Osteocyte (in vitro differentiated cells): ENCODE data around the gene SLC2A9. TPM values are rescaled to one million over a fixed set of nuclear protein-coding genes. Genes with fewer than 3 reads are reported as not detected.

Experiments used
- DNase-seq: peaks from one replicate; pipeline ENCODE4 v3.0.0; 2021; ENCODE audit warnings: mixed read lengths; ENCODE audit not compliant: unreplicated experiment; ENCODE audit errors: extremely low spot score
- H3K27ac Mint-ChIP-seq: one replicate; pipeline ENCODE4 v1.8.0; 2021; ENCODE audit warnings: mild to moderate bottlenecking, mixed read lengths; ENCODE audit not compliant: unreplicated experiment
- H3K27me3 Mint-ChIP-seq: one replicate; pipeline ENCODE4 v1.8.0; 2021; ENCODE audit warnings: mixed read lengths; ENCODE audit not compliant: unreplicated experiment
- H3K36me3 Mint-ChIP-seq: one replicate; pipeline ENCODE4 v1.8.0; 2021; ENCODE audit warnings: mixed read lengths; ENCODE audit not compliant: unreplicated experiment
- H3K4me1 Mint-ChIP-seq: one replicate; pipeline ENCODE4 v1.8.0; 2021; ENCODE audit warnings: mixed read lengths; ENCODE audit not compliant: unreplicated experiment
- H3K4me3 Mint-ChIP-seq: one replicate; pipeline ENCODE4 v1.8.0; 2021; ENCODE audit warnings: mild to moderate bottlenecking, moderate library complexity, mixed read lengths; ENCODE audit not compliant: unreplicated experiment
- H3K9me3 Mint-ChIP-seq: one replicate; pipeline ENCODE4 v1.8.0; 2021; ENCODE audit warnings: mixed read lengths; ENCODE audit not compliant: unreplicated experiment
- CTCF ChIP-seq: fragments of 200-600 bp; sonication (generic); IDR thresholded peaks from 2 replicates; pipeline ENCODE4 v1.5.0; 2021; ENCODE audit warnings: antibody characterized with exemption, mild to moderate bottlenecking, moderate library complexity
- total RNA-seq: library from RNA; stranded (reverse); gene quantifications from 2 replicates; pipeline ENCODE4 v1.2.1, GENCODE V29; 2021

The SLC2A9 gene
- total RNA-seq, 1 donor from 2014 or later, result 0.43 TPM

- no peak for TF ChIP-seq CTCF
- Mint-ChIP-seq H3K36me3 (no peaks in the 10 kb centered on the region), H3K4me1 (no peaks in the 10 kb centered on the region), H3K4me3 (no peak overlapping the region), H3K27me3 (peaks cover 11% of the 10 kb centered on the region), H3K9me3 (peaks cover 4% of the 10 kb centered on the region), H3K27ac (no peak overlapping the region)
- DNase-seq, result peak; percentile 40
Measured at GRCh38 chr4:9970399-9971011, 50.8 kb downstream of the SLC2A9 start.

- peaks cover 11% of the 10 kb centered on the region for H3K27me3 Mint-ChIP-seq
- peaks cover 4% of the 10 kb centered on the region for H3K9me3 Mint-ChIP-seq
- no peaks in the 10 kb centered on the region for H3K4me1 Mint-ChIP-seq
- peak; percentile 62 for DNase-seq
- no peak for TF ChIP-seq CTCF
- no peak overlapping the region for H3K27ac Mint-ChIP-seq
- no peaks in the 10 kb centered on the region for H3K36me3 Mint-ChIP-seq
- H3K4me3 Mint-ChIP-seq, result no peak overlapping the region
Measured at GRCh38 chr4:9969526-9970398, 51.5 kb downstream of the SLC2A9 start.

GRCh38 chr4:9968472-9968871 lies 52.8 kb downstream of the SLC2A9 start:
- no peaks in the 10 kb centered on the region for H3K36me3 Mint-ChIP-seq
- DNase-seq, result no peak
- H3K9me3 Mint-ChIP-seq, result peaks cover 4% of the 10 kb centered on the region
- H3K4me3 Mint-ChIP-seq, result no peak overlapping the region
- no peak overlapping the region for H3K27ac Mint-ChIP-seq
- H3K27me3 Mint-ChIP-seq, result peaks cover 11% of the 10 kb centered on the region
- no peaks in the 10 kb centered on the region for H3K4me1 Mint-ChIP-seq
- no peak for TF ChIP-seq CTCF

DNA sequence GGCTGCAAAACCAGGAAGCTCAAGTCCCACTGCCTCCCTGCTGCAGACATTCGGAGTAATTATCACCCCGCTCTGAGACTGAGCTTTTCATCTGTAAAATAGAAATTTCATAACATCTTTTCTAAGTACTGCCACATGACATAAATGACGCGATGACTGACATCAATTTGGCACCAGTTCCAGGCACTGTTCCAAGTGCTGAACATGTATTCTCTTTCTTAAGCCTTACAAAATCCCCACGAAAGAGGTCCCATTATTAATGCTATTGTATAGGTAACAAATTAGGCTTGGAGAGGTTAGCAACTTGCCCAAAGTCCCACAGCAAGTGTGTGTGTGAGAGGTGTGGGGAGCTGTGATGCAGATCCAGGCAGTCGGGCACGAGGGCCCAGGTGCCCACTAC lies 56.4 kb downstream of the SLC2A9 start:
- no peak overlapping the region for H3K4me3 Mint-ChIP-seq
- no peak overlapping the region for H3K27ac Mint-ChIP-seq
- H3K4me1 Mint-ChIP-seq, result no peaks in the 10 kb centered on the region
- peak; percentile 34 for DNase-seq
- peaks cover 9% of the 10 kb centered on the region for H3K27me3 Mint-ChIP-seq
- no peaks in the 10 kb centered on the region for H3K36me3 Mint-ChIP-seq
- peaks cover 13% of the 10 kb centered on the region for H3K9me3 Mint-ChIP-seq
- TF ChIP-seq CTCF, result no peak

DNA sequence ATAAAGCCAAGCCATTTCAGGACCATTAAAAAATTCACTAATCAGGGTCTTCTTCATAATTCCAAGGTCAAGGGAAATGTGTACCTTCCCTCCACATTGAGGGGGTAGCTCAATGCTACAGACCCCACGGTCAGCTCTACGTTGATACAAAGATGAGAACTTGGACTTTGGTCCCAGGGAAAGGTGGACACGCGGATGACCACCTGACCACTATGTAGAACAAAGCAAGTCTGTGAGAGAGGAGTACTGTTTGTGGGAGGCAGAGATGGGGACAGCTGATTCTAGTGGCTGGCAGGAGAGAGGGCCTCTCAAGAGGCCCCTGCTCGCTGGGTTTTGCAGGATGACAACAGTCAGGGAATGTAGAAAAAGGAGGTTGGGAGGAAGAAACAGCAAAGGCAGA lies 58.0 kb downstream of the SLC2A9 start:
- H3K27me3 Mint-ChIP-seq, result peaks cover 5% of the 10 kb centered on the region
- H3K4me3 Mint-ChIP-seq, result no peak overlapping the region
- no peaks in the 10 kb centered on the region for H3K36me3 Mint-ChIP-seq
- DNase-seq, result peak; percentile 49
- no peak overlapping the region for H3K27ac Mint-ChIP-seq
- H3K9me3 Mint-ChIP-seq, result peaks cover 19% of the 10 kb centered on the region
- no peaks in the 10 kb centered on the region for H3K4me1 Mint-ChIP-seq
- no peak for TF ChIP-seq CTCF
